Esophagus muscularis mucosa (tissue), 4 donors: Measurements from ENCODE around the gene PRDM1.

ENCODE experiments used
- CTCF ChIP-seq, 3 experiments: fragments of 200-600 bp in 2 of 3; fragments of 450-650 bp in 1 of 3; sonication (generic) in 2 of 3; IDR thresholded peaks; one replicate each; pipeline ENCODE4 v1.5.1; 2017 to 2019; ENCODE audit warnings: antibody characterized with exemption in 3 of 3, mild to moderate bottlenecking in 2 of 3, moderate library complexity in 1 of 3
- EP300 ChIP-seq: sonication (generic); formaldehyde crosslinking; IDR thresholded peaks from one replicate; pipeline ENCODE4 v1.6.1; 2017; ENCODE audit warnings: antibody characterized with exemption
- POLR2A ChIP-seq: fragments of 450-650 bp; IDR thresholded peaks from one replicate; pipeline ENCODE4 v1.6.1; 2017; ENCODE audit warnings: antibody characterized with exemption, moderate library complexity, mild to moderate bottlenecking, low read depth
- POLR2AphosphoS5 ChIP-seq, 2 donors: sonication (generic); formaldehyde crosslinking; IDR thresholded peaks; one replicate each; pipeline ENCODE4 v1.6.1; 2017; ENCODE audit warnings: antibody characterized with exemption in 2 of 2

- TF ChIP-seq CTCF (IDR thresholded peaks at IDR 0.05) = no peak
- TF ChIP-seq EP300 = no peak
- no peak for TF ChIP-seq POLR2AphosphoS5 (IDR thresholded peaks at IDR 0.05)
- TF ChIP-seq POLR2A = no peak
These were observed 29.3 kb upstream of the PRDM1 start for GRCh38 chr6:106056746-106057390.
